NK-92 (cell line): ENCODE measurements around the gene IL21R.
"Not testable (repeated sequence)": the region's sequence is repeated elsewhere in the genome, so short reads cannot be mapped to it uniquely, and the experiment has no call there.

ENCODE experiments used
- DNase-seq: peaks from one replicate; lab custom pipeline; 2025; ENCODE audit not compliant: unreplicated experiment; lab: John Stamatoyannopoulos, UW

IL21R gene

DNA sequence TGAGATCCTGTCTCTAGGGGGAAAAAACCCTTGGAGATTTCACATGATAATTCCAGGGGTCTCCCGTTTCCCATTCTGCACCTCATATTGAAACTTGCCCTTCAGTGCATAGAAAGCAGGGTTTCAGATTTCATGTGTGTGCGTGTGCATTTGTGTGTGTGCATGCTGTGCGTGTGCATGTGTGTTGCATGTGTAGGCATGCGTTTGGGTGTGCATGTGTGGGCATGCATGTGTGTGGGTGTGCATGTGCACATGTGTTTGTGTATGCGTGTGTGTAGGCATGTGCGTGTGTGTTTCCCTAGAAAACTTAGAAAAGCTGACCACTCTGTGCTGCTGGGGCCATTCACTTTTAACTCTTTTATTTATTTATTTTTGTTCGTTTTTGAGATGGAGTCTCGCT lies 40.0 kb downstream of the IL21R start:
- no peak for DNase-seq

DNA sequence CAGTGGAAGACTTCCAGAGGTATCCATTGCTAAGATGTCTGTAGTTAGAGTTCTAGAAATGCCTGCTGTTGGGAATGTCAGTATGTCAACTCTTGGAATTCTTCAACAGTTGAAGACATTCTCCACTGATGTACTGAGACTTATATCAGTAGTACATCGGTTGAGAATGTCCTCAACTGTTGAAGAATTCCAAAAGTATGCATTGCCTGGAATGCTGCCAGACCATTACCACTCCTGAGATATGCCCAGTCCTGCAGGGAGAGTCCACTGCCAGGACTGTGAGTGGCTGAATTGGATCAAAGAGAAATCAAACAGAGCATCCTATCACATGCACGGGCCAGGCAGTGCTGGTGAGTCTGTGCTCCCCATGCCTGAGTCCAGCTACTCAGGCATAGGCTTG lies 42.0 kb downstream of the IL21R start:
- DNase-seq = no peak

DNA sequence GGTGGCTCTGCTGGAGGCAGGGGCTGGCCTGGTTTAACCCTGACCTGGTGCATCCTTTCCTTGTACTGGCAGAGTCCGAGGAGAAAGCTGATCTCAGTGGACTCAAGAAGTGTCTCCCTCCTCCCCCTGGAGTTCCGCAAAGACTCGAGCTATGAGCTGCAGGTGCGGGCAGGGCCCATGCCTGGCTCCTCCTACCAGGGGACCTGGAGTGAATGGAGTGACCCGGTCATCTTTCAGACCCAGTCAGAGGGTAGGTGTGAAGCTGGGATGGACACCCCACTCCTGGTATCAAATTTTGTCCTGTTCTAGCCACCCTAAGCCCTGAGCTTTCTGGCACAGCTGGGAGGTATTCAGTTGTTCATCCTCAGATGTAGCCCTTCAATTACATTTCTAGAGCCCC lies 42.5 kb downstream of the IL21R start:
- DNase-seq = no peak

DNA sequence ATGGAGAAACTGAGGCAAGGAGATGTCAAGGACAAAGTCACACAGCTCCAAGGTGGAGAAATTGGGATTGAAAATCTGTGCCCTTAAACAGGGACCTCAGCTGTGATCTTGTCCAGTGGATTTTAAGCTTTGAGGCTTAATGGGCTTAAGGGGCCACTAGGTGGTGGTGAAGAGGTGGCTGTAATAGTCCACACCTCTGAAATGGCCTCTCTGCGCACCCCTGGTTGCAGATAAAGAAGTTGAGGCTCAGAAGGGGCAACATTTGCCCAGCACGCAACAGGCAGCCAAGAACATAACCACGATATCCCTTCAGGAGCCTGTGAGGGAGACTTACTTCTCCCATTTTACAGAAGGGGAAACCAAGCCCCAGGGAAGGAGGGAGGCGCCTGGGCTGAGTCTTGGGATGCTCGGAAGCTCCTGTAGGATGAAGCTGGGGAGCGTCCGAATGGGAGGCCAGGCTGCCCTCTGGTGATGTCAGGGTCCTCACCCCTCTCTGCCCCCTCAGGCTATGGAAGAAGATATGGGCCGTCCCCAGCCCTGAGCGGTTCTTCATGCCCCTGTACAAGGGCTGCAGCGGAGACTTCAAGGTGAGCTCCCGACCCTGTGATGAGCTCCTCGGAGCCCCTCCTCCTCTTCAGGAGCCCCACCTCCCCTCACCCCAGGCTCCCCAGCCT lies 43.7 kb downstream of the IL21R start:
- no peak for DNase-seq

DNA sequence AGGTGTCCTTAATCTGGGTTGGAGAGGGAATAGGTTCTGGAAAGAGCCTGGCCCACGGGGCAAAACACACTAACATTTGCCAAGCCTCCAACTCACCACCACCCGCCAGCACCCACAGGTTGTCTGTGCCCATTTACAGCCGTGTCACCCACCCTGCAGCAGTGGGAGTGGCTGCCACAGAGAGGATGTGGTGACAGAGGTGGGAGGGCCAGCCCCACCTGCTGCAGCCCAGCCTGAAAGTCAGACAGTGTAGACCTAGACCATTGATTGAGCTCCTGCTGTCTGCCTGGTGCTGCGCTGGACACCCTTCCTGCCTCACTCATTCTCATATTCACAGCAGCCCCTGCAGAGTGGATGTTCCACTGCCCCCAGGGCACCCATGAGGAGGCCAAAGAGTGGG lies 44.7 kb downstream of the IL21R start:
- peak; percentile 38 for DNase-seq

DNA sequence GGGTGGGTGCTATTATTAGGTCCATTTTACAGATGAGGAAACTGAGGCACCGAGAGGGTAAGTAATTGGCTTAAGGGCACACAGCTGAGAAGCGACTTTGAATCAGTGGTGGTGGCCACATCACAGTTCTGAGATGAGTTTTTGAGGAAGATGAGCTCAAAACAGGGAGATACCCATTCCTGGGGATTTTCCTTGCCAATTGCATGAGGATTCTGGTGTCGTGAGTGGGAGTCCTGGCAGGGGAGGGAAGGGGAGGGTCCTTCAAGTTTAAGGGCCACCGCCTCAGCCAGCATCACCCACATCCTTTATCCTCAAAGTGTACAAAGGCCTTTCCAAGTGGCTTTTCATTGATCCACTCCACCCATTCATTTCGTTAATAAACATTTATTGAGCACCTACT lies 45.3 kb downstream of the IL21R start:
- no peak for DNase-seq

DNA sequence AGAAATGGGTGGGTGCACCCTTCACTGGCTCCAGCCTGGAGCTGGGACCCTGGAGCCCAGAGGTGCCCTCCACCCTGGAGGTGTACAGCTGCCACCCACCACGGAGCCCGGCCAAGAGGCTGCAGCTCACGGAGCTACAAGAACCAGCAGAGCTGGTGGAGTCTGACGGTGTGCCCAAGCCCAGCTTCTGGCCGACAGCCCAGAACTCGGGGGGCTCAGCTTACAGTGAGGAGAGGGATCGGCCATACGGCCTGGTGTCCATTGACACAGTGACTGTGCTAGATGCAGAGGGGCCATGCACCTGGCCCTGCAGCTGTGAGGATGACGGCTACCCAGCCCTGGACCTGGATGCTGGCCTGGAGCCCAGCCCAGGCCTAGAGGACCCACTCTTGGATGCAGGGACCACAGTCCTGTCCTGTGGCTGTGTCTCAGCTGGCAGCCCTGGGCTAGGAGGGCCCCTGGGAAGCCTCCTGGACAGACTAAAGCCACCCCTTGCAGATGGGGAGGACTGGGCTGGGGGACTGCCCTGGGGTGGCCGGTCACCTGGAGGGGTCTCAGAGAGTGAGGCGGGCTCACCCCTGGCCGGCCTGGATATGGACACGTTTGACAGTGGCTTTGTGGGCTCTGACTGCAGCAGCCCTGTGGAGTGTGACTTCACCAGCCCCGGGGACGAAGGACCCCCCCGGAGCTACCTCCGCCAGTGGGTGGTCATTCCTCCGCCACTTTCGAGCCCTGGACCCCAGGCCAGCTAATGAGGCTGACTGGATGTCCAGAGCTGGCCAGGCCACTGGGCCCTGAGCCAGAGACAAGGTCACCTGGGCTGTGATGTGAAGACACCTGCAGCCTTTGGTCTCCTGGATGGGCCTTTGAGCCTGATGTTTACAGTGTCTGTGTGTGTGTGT lies 46.8 kb downstream of the IL21R start:
- DNase-seq = no peak

DNA sequence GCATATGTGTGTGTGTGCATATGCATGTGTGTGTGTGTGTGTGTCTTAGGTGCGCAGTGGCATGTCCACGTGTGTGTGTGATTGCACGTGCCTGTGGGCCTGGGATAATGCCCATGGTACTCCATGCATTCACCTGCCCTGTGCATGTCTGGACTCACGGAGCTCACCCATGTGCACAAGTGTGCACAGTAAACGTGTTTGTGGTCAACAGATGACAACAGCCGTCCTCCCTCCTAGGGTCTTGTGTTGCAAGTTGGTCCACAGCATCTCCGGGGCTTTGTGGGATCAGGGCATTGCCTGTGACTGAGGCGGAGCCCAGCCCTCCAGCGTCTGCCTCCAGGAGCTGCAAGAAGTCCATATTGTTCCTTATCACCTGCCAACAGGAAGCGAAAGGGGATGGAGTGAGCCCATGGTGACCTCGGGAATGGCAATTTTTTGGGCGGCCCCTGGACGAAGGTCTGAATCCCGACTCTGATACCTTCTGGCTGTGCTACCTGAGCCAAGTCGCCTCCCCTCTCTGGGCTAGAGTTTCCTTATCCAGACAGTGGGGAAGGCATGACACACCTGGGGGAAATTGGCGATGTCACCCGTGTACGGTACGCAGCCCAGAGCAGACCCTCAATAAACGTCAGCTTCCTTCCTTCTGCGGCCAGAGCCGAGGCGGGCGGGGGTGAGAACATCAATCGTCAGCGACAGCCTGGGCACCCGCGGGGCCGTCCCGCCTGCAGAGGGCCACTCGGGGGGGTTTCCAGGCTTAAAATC lies 47.6 kb downstream of the IL21R start:
- DNase-seq = peak; percentile 24

DNA sequence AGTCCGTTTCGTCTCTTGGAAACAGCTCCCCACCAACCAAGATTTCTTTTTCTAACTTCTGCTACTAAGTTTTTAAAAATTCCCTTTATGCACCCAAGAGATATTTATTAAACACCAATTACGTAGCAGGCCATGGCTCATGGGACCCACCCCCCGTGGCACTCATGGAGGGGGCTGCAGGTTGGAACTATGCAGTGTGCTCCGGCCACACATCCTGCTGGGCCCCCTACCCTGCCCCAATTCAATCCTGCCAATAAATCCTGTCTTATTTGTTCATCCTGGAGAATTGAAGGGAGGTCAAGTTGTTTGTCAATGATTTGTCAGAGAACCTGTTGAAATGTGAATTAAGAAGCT lies 48.2 kb downstream of the IL21R start:
- no peak for DNase-seq

DNA sequence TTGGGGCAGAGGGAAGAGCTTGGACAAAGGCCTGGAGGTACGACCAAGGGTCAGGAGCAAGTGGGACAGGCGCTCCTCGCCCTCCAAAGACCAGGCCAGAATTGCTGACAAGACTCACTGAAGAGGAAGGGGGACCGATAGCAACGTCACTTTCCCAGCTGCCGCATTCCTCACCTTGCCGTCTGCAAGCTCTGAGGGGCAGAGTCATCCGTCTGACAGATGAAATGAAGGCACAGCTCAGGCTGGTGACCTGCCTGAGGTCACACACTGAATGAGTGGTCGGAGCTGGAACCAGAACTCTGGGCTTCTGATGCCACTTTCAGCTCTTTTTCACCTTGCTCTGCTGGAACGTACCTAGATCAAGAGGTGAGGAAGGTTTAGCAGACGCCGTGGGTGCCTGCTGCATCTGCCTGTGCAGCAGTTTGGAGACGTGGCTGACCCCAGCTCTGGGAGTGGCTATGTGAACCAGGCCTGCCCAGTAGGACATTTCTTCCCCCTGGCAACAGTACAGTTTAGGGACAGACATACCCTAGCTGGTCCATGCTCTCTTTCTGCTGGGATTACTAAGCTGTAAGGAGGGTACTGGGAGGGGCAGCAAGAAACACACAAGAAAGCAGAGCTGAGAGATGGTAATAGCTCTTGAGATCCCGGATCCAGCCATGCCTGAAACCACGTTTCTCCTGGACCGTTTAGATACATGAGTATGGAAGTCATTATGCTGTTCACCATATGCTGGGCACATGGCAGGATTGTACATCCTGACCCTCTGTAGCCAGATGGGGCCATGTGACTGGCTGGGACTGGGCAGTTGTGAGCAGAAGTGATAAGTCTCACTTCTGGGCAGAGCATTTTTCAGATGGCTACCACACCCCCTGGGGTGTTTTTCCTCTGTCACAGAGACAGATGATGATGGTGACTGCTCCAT lies 50.9 kb downstream of the IL21R start:
- no peak for DNase-seq

DNA sequence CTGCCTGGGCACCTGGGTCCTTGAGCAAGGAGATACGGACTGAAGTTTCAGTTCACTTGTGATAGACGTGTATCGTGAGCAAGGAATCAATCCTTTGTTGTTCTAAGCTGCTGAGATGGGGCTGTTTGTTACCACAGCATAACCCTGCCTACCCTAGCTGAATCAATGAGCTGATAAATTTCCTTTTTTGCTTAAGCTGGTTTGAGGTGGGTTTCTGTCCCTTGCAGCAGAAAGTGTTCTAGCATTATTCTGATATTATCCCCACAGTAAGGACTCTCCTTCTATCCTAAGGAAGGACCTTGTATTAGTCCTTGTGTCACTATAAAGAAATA lies 51.5 kb downstream of the IL21R start:
- no peak for DNase-seq

DNA sequence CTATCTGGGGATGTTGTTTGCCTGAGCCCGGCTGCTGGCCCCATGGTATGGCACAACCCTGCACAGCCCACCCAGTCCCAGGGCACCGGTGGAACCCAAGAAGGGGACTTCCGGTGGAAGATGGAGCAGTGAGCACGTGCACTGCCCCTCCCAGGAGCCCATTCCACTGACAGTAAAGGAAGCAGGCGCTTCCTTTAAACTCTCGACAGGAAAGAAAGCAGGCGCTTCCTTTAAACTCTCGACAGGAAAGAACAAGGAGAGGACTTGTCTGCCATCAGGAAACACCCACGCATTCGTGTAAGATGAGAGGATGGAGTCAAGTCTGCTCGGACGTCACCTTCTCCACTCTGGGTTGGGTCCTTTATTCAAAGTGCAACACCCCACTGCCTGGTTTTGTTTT lies 53.7 kb downstream of the IL21R start:
- DNase-seq = no peak

DNA sequence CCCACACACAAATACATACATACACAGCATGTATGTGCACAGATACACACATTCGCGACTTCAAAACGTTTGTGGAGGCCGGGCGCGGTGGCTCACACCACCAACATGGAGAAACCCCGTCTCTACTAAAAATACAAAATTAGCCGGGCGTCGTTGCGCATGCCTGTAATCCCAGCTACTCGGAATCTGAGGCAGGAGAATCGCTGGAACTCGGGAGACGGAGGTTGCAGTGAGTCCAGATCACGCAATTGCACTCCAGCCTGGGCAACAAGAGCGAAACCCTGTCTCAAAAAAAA lies 55.6 kb downstream of the IL21R start:
- DNase-seq = not testable (repeated sequence)

DNA sequence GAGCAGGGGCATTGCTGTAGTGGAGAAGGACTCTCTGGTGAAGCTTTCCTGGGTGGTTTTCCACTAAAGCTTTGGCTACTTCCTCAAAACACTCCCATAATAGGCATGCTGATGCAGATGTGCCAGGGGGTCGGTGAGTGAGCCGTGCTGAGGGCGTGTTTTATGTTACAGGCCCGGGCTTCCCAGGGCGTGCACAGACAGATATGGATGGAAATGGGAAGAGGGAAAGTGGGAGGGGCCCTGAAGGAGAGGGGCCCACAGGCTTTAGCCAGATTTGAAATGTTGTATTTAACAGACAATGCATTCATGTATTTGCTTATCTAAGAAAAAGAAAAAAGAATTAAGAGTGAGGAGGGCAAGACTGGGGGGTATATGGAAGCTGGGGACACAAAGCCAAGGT lies 56.3 kb downstream of the IL21R start:
- DNase-seq = no peak

DNA sequence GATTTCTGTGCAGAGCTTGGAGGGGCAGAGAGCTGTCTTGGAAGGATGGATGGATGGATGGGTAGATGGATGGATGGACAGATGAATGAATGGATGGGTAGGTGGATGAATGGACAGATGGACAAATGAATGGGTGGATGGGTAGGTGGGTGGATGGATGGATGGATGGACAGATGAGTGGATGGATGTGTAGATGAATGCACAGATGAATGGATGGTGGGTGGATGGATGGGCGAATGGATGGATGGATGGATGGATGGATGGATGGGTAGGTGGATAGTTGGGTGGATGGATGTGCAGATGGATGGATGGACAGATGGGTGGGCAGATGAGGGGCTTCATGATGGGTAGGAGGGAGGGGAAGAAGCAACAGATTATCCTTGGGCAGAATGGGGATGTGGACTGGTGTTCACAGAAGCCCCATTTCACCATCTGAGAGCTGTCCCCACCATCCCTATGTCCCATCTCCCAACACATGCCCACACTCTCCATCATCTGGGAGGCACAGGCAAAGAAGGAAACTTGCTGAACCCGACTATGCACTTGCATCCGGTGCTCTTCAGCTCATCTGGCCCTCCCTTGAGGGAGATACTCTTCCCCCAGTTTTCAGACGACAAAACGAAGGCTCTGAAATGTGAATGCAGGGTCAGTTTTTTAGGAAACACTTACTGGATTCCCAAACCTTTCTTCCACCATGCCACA lies 57.2 kb downstream of the IL21R start:
- DNase-seq = no peak

DNA sequence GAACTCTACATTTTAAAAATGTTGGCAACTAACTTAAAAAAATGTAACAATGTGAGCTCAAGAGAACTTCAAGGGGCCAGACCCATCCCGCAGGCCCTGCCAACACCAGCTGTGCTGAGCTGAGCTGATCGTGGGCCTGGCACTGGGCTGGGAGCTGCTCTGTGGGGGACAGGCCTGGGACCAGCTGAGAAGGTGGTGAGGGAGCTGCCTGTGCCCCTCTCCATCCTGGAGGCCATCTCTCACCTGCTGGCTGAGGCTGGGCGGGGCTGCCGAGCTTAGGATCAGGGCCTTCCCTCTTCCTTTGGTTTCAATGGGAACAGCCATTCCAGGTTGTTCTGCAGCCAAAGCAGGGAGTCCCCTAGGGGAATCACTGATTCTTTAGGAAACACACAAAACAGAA lies 58.2 kb downstream of the IL21R start:
- no peak for DNase-seq

DNA sequence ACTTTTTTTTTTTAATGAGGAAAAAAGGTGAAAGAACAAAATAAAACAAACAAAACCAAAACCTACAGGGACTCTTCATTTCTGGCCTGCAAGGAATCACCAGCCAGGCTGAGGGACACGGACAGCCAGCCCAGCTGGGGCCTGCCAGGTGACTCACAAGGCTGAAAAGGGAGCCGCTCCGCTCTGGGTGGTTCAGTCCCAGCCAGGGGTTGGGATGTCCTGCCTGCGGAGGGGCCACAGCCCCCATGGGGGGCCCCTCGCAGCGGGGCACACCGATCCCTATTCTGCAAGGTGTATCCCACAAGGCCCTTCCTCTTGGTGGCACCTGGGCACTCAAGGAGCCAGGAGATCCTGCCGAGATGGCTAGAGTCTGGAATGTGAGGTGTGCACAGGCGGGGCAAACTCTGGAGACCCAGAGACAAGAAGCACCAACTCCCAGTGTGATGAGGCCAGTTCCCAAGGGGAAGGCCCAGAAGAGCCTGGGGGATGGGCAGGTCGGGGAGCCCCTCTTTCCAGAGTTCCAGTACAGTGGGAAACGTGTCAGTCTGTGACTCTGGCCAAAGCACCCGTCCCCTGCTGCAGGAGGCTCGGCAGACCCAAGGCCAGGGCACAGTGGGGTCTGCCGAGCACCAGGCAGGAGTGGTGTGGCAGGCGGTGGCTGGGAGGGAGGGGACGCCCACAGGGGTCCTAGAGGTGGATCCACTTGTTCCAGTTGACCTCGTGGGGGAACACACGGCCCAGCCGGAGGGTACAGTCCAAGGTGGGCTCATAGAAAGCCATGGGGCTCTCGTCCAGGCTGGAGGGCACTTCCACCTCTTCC lies 58.9 kb downstream of the IL21R start:
- no peak for DNase-seq

DNA sequence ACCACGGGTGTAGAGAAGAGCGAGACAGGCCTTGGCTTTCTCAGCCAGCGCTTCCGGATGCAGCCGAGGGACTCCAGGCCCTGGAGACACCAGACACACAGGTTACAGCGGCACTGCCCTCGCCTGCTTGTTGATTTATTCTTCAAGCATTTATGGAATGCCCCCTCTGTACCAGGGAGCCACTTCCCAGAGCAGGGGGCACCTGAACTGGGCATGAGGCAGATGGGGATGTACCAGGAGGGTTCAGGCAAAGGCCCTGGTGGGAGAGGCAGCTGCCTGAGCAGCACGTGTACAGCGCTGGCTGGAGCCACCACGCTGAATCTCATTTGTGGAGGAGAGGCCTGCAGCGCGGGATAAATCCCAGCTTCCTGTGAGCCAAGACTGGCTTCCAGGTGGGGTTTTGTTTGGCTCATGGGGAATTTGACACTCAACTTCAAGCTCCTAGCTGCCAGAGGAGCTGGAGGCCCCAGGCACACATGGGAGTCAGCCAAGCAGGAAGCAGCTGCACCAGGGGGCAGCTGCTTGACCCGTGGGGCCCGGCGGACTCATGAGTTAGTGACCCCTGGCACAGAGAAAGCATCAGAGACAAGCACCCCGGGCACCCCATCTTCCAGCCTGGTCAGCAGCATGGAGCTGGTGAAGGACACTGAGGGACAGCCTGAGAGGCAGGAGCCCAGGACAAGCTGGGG lies 59.7 kb downstream of the IL21R start:
- no peak for DNase-seq

DNA sequence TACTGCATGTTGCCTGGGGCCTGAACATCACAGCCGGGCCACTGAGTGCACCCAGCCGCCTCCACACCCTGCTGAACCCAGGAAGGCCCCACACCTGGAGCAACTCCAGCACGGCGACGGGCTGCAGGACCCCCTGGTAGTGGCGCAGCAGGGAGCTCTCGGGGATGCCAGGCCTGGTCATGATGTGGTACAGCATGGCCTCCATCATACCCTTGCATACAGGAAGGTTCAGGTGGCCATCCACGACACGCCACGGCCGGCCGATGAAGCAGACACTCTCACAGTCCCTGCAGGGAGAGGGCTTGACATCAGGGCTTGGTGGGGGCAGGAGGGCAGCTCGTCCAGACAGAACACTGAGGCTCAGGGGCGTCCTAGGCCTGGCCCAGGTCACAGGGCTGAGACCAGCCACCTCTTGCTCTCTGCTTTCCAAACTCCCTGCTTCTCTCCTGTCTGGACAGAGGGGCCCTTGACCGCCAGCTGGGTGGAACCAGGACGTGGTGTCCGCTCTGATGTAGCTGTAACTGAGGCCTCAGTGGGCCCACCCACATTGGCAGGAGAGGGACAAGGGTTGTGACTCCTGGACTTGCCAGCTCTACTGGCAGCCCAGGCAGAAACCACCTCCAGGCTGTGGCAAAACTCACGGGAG lies 60.3 kb downstream of the IL21R start:
- no peak for DNase-seq
